HepG2 (cell line): ENCODE results near the gene TNFRSF18. TPM values are rescaled to one million over a fixed set of nuclear protein-coding genes. Genes with fewer than 3 reads are reported as not detected.
A peak's percentile ranks its signal among the peaks of the same experiment; 100 is the strongest.

Source experiments
- AGO2 ChIP-seq: fragments of 200-400 bp; formaldehyde crosslinking; optimal IDR thresholded peaks from 2 replicates; pipeline ENCODE3; 2017; ENCODE audit warnings: mild to moderate bottlenecking, low read depth, low read length, moderate library complexity
- CENPX ChIP-seq: sonication (generic); formaldehyde crosslinking; IDR thresholded peaks from 2 replicates; pipeline ENCODE4 v1.9.0; 2021; ENCODE audit warnings: mild to moderate bottlenecking, missing genetic modification reagents, moderate library complexity
- GATAD2A ChIP-seq: IDR thresholded peaks from 2 replicates; pipeline ENCODE4 v1.6.1; 2016
- ZNF136 ChIP-seq: sonication (generic); formaldehyde crosslinking; IDR thresholded peaks from 2 replicates; pipeline ENCODE4 v1.8.1; 2022; ENCODE audit warnings: low read depth, mild to moderate bottlenecking, moderate library complexity, missing genetic modification reagents
- polyA plus RNA-seq, 8 experiments: library from polyadenylated mRNA; depleted of rRNA in 3 of 8; stranded (reverse) in 7 of 8; unstranded in 1 of 8; fragments of >200 nt; fragmentation: Illumina TruSeq in 4 of 8; extraction: Trizol in 4 of 8; gene quantifications; 2 replicates each; pipeline versions ENCODE4 v1.2.1 to v1.2.3, GENCODE V29; 2011 to 2016; ENCODE audit warnings: low read depth in 4 of 8, missing spikeins in 1 of 8, mixed read lengths in 1 of 8; ENCODE audit not compliant: insufficient read depth in 1 of 8
- total RNA-seq, 5 experiments: library from RNA; depleted of rRNA; stranded (reverse); fragments of >200 nt; fragmentation: Illumina TruSeq; extraction: Trizol; gene quantifications; 2 replicates each; pipeline ENCODE4 v1.2.3, GENCODE V29; 2016; ENCODE audit warnings: low read depth in 1 of 5
- TF ChIP-seq, protein P1 (sequence below): sonication (generic); formaldehyde crosslinking; IDR thresholded peaks from one replicate; pipeline ENCODE4 v1.5.1; 2020; ENCODE audit warnings: mild to moderate bottlenecking, missing genetic modification reagents; ENCODE audit errors: not compliant biosample characterization
- TF ChIP-seq, protein P2 (sequence below): IDR thresholded peaks from 2 replicates; pipeline ENCODE4 v1.6.1; 2016; ENCODE audit warnings: low read depth
- TF ChIP-seq, protein P3 (sequence below): sonication (generic); formaldehyde crosslinking; IDR thresholded peaks from 2 replicates; pipeline ENCODE4 v1.5.0; 2020; ENCODE audit warnings: missing genetic modification reagents
- TF ChIP-seq, protein P4 (sequence below): sonication (generic); formaldehyde crosslinking; conservative IDR thresholded peaks from 2 replicates; pipeline ENCODE4 v1.4.0; 2020; ENCODE audit warnings: missing genetic modification reagents

Gene TNFRSF18
- total and polyA plus RNA-seq, 2 of the 13 experiments (the other 11 are each of a cell fraction or from before 2014, with no cell fraction given): not detected

DNA sequence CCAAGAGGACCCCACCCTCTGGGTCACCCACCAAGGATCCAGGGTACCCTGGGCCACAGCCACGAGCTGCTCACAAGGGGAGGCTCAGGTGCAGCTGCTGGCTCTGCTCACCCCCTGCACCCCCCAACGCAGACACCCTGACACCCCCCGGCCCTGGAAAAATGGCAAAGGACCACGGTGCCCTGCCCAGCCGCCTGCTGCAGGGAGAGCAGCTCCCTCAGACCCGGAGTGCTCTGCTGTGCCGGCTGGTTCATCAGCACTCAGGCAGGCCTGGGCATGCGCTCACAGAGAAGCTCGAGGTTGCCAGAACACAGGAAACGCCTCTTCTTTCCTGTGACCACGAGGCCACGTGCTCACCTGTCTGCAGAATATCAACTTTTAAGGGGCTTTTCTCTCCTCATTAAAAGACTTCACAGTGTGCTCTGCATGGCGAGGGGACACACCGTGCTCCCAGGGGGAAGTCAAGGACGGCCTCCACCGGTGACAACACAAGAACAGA is 44.4 kb upstream of the TNFRSF18 start (continued):
- TF ChIP-seq, protein P1, sequence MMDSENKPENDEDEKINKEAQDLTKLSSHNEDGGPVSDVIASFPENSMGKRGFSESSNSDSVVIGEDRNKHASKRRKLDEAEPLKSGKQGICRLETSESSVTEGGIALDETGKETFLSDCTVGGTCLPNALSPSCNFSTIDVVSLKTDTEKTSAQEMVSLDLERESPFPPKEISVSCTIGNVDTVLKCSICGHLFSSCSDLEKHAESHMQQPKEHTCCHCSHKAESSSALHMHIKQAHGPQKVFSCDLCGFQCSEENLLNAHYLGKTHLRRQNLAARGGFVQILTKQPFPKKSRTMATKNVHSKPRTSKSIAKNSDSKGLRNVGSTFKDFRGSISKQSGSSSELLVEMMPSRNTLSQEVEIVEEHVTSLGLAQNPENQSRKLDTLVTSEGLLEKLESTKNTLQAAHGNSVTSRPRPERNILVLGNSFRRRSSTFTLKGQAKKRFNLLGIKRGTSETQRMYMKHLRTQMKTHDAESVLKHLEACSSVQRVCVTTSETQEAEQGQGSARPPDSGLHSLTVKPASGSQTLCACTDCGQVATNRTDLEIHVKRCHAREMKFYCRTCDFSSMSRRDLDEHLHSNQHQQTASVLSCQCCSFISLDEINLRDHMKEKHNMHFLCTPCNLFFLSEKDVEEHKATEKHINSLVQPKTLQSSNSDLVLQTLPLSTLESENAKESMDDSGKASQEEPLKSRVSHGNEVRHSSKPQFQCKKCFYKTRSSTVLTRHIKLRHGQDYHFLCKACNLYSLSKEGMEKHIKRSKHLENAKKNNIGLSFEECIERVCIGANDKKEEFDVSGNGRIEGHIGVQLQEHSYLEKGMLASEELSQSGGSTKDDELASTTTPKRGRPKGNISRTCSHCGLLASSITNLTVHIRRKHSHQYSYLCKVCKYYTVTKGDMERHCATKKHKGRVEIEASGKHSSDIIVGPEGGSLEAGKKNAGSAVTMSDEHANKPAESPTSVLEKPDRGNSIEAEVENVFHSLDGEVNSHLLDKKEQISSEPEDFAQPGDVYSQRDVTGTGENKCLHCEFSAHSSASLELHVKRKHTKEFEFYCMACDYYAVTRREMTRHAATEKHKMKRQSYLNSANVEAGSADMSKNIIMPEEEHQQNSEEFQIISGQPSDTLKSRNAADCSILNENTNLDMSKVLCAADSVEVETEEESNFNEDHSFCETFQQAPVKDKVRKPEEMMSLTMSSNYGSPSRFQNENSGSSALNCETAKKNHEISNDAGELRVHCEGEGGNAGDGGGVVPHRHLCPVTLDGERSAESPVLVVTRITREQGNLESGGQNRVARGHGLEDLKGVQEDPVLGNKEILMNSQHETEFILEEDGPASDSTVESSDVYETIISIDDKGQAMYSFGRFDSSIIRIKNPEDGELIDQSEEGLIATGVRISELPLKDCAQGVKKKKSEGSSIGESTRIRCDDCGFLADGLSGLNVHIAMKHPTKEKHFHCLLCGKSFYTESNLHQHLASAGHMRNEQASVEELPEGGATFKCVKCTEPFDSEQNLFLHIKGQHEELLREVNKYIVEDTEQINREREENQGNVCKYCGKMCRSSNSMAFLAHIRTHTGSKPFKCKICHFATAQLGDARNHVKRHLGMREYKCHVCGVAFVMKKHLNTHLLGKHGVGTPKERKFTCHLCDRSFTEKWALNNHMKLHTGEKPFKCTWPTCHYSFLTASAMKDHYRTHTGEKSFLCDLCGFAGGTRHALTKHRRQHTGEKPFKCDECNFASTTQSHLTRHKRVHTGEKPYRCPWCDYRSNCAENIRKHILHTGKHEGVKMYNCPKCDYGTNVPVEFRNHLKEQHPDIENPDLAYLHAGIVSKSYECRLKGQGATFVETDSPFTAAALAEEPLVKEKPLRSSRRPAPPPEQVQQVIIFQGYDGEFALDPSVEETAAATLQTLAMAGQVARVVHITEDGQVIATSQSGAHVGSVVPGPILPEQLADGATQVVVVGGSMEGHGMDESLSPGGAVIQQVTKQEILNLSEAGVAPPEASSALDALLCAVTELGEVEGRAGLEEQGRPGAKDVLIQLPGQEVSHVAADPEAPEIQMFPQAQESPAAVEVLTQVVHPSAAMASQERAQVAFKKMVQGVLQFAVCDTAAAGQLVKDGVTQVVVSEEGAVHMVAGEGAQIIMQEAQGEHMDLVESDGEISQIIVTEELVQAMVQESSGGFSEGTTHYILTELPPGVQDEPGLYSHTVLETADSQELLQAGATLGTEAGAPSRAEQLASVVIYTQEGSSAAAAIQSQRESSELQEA (CRISPR knock-in tag): no peak
- no peak for TF ChIP-seq ZNF136 (CRISPR knock-in tag)
- peak; percentile 49 for TF ChIP-seq AGO2
- TF ChIP-seq, protein P2, sequence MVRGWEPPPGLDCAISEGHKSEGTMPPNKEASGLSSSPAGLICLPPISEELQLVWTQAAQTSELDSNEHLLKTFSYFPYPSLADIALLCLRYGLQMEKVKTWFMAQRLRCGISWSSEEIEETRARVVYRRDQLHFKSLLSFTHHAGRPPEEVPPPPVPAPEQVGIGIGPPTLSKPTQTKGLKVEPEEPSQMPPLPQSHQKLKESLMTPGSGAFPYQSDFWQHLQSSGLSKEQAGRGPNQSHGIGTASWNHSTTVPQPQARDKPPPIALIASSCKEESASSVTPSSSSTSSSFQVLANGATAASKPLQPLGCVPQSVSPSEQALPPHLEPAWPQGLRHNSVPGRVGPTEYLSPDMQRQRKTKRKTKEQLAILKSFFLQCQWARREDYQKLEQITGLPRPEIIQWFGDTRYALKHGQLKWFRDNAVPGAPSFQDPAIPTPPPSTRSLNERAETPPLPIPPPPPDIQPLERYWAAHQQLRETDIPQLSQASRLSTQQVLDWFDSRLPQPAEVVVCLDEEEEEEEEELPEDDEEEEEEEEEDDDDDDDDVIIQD (CRISPR knock-in tag): no peak
- TF ChIP-seq, protein P3, sequence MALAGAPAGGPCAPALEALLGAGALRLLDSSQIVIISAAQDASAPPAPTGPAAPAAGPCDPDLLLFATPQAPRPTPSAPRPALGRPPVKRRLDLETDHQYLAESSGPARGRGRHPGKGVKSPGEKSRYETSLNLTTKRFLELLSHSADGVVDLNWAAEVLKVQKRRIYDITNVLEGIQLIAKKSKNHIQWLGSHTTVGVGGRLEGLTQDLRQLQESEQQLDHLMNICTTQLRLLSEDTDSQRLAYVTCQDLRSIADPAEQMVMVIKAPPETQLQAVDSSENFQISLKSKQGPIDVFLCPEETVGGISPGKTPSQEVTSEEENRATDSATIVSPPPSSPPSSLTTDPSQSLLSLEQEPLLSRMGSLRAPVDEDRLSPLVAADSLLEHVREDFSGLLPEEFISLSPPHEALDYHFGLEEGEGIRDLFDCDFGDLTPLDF: no peak
- TF ChIP-seq, protein P4, sequence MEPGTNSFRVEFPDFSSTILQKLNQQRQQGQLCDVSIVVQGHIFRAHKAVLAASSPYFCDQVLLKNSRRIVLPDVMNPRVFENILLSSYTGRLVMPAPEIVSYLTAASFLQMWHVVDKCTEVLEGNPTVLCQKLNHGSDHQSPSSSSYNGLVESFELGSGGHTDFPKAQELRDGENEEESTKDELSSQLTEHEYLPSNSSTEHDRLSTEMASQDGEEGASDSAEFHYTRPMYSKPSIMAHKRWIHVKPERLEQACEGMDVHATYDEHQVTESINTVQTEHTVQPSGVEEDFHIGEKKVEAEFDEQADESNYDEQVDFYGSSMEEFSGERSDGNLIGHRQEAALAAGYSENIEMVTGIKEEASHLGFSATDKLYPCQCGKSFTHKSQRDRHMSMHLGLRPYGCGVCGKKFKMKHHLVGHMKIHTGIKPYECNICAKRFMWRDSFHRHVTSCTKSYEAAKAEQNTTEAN (CRISPR knock-in tag): no peak
- no peak for TF ChIP-seq GATAD2A (CRISPR knock-in tag)
- TF ChIP-seq CENPX (CRISPR knock-in tag): no peak
- TF ChIP-seq, all 625 proteins: peak for 2
